ENCODE data around the gene GPANK1. TPM values are rescaled to one million over a fixed set of nuclear protein-coding genes. Genes with fewer than 3 reads are reported as not detected.

Gene GPANK1
- total RNA-seq, 6 experiments from 2014 or later: 6.4 to 10.0 (median 8.0) TPM

- DNase-seq: no peak
- Histone ChIP-seq H3K9me3 (no peaks in the 10 kb centered on the region), H3K4me3 (no peak overlapping the region), H3K36me3 (peaks cover 0 to 6% (median 3%) of the 10 kb centered on the region in 4 donors), H3K27me3 (no peaks in the 10 kb centered on the region), H3K27ac (no peak overlapping the region), H3K4me1 (peaks cover 1 to 41% (median 14%) of the 10 kb centered on the region in 4 donors)
- WGBS (ENCODE audit: insufficient coverage, low coverage, low lambda C conversion rate, missing lambda C conversion rate): 81% methylated on average over 10 of the region's 12 CpGs
- no peak for ATAC-seq
- TF ChIP-seq, protein P1, sequence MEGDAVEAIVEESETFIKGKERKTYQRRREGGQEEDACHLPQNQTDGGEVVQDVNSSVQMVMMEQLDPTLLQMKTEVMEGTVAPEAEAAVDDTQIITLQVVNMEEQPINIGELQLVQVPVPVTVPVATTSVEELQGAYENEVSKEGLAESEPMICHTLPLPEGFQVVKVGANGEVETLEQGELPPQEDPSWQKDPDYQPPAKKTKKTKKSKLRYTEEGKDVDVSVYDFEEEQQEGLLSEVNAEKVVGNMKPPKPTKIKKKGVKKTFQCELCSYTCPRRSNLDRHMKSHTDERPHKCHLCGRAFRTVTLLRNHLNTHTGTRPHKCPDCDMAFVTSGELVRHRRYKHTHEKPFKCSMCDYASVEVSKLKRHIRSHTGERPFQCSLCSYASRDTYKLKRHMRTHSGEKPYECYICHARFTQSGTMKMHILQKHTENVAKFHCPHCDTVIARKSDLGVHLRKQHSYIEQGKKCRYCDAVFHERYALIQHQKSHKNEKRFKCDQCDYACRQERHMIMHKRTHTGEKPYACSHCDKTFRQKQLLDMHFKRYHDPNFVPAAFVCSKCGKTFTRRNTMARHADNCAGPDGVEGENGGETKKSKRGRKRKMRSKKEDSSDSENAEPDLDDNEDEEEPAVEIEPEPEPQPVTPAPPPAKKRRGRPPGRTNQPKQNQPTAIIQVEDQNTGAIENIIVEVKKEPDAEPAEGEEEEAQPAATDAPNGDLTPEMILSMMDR (IDR thresholded peaks at IDR 0.05): no peak
- TF ChIP-seq POLR2A (IDR thresholded peaks at IDR 0.05): no peak
- intact Hi-C loops (cut with DNase I): no loop called here
These were observed 2.6 kb downstream of the GPANK1 start for GRCh38 chr6:31662124-31662723.

- intact Hi-C loops (cut with DNase I): no loop called here
- peak overlapping the region in 2 of 3 donors; percentile 64 to 79 for H3K27ac ChIP-seq
- H3K27me3 ChIP-seq: no peaks in the 10 kb centered on the region
- H3K9me3 ChIP-seq: no peaks in the 10 kb centered on the region
- H3K4me3 ChIP-seq: peak overlapping the region in 1 of 3 donors; percentile 89
- WGBS (ENCODE audit: insufficient coverage, low coverage, low lambda C conversion rate, missing lambda C conversion rate): 63% methylated on average over 6 of the region's 12 CpGs
- ATAC-seq (no peak), DNase-seq (no peak)
- H3K4me1 ChIP-seq: peaks cover 1 to 42% (median 14%) of the 10 kb centered on the region in 4 donors
- no peak for TF ChIP-seq POLR2A (IDR thresholded peaks at IDR 0.05)
- TF ChIP-seq, protein P1 (IDR thresholded peaks at IDR 0.05): no peak
- peaks cover 0 to 5% (median 1%) of the 10 kb centered on the region in 4 donors for H3K36me3 ChIP-seq
These were observed 3.3 kb downstream of the GPANK1 start for GRCh38 chr6:31661262-31662123.

DNA sequence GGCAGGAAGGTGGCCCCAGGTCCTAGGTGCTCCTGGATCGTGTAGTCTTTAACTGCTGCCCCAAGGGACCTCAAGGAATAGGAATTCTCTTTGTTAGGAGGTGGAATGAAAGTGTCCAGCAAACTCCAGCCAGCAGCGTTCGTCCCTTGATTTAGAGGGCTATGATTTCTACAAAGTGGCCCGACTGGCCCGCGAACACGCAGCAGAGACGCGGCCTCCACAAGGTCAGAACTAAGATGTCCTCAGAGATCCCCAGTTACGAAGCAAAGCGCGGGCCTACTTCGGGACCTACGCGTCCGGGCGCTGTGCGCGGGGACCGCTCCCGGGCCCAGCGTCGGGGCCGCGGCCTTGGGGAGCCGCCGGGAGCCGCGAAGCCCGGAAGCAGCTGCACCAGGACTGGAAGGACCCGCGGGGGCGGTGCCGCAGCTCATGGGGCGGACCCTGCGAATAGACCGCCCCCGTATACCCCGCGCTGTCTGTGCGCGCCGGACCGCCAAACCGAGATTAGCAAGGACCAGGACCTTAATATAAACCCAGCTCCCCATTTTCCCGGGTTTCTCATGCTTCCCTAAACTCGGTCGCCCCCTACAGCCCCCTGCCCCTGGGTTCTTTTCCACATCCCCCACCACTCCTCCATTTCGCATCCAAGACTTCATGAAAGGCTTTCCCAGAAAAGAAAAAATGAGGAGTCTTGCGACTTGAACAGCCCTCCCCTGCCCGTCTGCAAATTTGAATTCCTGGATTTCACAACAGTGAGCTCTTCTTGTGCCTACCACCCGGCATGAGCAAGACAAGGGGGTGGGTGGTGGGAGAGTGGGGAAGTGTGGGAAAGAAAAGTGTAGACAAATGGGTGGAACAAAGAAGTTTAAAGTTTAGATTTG is 4.2 kb downstream of the GPANK1 start, which contains the start of gene C6orf47:
TSS of gene C6orf47 (minus strand) at position 398 of the 881 bp plus-strand sequence. CDS start 831 bp downstream, outside the sequence.
- no peaks in the 10 kb centered on the region for H3K9me3 ChIP-seq
- peak within 1 kb of the TSS; percentile 59 to 79 (median 64) for H3K27ac ChIP-seq
- ATAC-seq (peak; percentile 68 to 84 (median 78)), DNase-seq (peak; percentile 87 to 90 (median 90))
- intact Hi-C loops (cut with DNase I): no loop called here
- 3% methylated on average over 9 of the region's 52 CpGs for WGBS (ENCODE audit: insufficient coverage, low coverage, low lambda C conversion rate, missing lambda C conversion rate)
- no peaks in the 10 kb centered on the region for H3K27me3 ChIP-seq
- H3K4me3 ChIP-seq: peak within 1 kb of the TSS; percentile 51 to 89 (median 73)
- H3K4me1 ChIP-seq: peaks cover 1 to 49% (median 18%) of the 10 kb centered on the region in 4 donors
- TF ChIP-seq, protein P1 (IDR thresholded peaks at IDR 0.05): no peak
- peak; percentile 79 for TF ChIP-seq POLR2A (IDR thresholded peaks at IDR 0.05)
- peaks cover 0 to 5% (median 1%) of the 10 kb centered on the region in 4 donors for H3K36me3 ChIP-seq
